Esophagus squamous epithelium (tissue), 4 donors: ENCODE results near the gene R3HCC1L.

Experiments
- POLR2A ChIP-seq, 4 donors: fragments of 450-650 bp; IDR thresholded peaks; one replicate each; pipeline ENCODE4 v1.6.1; 2017; ENCODE audit warnings: antibody characterized with exemption in 4 of 4, mild to moderate bottlenecking in 4 of 4, moderate library complexity in 3 of 4
- TF ChIP-seq, protein P1 (sequence below), 6 experiments: fragments of 450-650 bp in 4 of 6; fragments of 200-600 bp in 2 of 6; sonication (generic) in 2 of 6; IDR thresholded peaks; one replicate each; pipeline ENCODE4 v1.5.1; 2016 to 2019; ENCODE audit warnings: antibody characterized with exemption in 6 of 6, mild to moderate bottlenecking in 4 of 6, moderate library complexity in 4 of 6

DNA sequence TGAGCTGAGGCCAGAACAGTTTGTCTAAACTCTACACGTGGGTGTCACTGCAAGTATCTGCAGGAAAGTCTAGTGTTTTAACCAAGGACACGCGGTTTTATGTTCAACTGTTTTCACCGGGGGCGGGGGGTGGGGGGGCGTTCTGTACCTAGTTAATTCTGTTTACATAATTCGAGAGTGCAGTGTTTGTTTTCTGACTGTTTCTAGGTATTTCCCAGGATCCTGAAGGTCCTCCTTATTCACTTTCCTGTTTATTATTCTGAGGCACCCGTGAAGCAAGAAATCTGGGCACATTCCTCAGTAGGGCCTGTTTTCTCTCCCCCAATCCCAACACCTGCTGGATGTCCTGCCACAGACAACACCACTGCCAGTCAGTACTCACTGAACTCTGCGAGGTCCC is 125.9 kb downstream of the R3HCC1L start:
- TF ChIP-seq, protein P1, sequence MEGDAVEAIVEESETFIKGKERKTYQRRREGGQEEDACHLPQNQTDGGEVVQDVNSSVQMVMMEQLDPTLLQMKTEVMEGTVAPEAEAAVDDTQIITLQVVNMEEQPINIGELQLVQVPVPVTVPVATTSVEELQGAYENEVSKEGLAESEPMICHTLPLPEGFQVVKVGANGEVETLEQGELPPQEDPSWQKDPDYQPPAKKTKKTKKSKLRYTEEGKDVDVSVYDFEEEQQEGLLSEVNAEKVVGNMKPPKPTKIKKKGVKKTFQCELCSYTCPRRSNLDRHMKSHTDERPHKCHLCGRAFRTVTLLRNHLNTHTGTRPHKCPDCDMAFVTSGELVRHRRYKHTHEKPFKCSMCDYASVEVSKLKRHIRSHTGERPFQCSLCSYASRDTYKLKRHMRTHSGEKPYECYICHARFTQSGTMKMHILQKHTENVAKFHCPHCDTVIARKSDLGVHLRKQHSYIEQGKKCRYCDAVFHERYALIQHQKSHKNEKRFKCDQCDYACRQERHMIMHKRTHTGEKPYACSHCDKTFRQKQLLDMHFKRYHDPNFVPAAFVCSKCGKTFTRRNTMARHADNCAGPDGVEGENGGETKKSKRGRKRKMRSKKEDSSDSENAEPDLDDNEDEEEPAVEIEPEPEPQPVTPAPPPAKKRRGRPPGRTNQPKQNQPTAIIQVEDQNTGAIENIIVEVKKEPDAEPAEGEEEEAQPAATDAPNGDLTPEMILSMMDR (IDR thresholded peaks at IDR 0.05): no peak
- TF ChIP-seq POLR2A (IDR thresholded peaks at IDR 0.05): no peak
